ENCODE data around the gene COL4A1.

COL4A1 gene

DNA sequence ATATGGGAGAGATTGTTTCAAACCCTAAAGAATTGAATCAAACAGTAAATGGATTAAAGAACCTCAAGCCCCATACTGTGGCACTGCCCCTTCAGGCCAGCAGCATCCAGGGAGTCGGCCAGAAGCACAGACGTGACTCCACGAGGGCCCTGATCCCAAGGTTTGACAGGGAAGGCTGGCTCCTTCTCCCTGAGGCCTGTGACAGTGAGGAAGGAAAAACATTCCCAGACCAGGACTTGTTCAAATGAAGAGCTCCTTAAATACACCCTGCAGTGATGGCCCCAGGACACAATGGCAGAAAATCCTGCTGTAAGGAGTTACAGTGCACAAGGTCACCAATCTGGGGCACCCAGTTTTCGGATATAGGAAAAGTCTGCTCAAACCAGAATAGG is 91.0 kb downstream of the COL4A1 start:
- TF ChIP-seq, protein P1, sequence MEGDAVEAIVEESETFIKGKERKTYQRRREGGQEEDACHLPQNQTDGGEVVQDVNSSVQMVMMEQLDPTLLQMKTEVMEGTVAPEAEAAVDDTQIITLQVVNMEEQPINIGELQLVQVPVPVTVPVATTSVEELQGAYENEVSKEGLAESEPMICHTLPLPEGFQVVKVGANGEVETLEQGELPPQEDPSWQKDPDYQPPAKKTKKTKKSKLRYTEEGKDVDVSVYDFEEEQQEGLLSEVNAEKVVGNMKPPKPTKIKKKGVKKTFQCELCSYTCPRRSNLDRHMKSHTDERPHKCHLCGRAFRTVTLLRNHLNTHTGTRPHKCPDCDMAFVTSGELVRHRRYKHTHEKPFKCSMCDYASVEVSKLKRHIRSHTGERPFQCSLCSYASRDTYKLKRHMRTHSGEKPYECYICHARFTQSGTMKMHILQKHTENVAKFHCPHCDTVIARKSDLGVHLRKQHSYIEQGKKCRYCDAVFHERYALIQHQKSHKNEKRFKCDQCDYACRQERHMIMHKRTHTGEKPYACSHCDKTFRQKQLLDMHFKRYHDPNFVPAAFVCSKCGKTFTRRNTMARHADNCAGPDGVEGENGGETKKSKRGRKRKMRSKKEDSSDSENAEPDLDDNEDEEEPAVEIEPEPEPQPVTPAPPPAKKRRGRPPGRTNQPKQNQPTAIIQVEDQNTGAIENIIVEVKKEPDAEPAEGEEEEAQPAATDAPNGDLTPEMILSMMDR (conservative IDR thresholded peaks at IDR 0.05) = no peak
- H3K27ac ChIP-seq = no peak overlapping the region

DNA sequence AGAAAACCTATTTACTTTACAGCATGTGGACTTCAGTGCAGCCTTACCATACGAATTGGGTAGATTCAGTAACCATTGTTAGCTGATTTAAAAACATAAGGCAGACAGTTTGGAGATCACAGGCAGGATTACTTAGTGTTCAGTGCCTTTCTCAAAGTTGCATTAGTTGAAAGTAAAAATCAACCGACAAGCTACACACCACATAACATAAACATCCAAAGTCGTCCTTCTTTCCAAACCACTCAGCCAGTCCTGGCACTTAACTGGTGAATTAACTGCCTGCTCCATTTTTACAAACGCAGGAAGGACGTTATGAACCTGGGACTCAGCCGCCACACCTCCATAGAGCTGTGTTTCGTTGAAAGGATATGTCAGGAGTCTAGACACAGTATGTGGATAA is 91.4 kb downstream of the COL4A1 start:
- H3K27ac ChIP-seq = no peak overlapping the region
- TF ChIP-seq, protein P1 (conservative IDR thresholded peaks at IDR 0.05) = no peak

DNA sequence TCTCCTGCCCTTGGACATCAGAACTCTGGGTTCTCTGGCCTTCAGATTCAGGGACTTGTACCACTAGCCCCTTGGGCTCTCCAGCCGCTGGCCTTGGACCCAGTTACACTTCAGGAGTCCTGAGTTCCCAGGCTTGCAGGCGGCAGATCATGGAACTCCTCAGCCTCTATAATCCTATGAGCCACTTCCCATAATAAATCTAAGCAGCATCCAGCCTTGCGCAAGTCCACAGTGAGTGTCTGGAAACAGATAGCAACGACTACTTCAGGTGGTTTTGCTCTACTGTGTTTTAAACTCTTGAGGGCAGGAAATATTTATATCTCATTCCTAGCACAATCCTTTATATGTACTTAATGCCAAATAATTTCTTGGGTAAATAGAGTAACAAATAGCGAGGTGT is 92.3 kb downstream of the COL4A1 start:
- TF ChIP-seq, protein P1 (conservative IDR thresholded peaks at IDR 0.05) = no peak
- H3K27ac ChIP-seq = no peak overlapping the region

DNA sequence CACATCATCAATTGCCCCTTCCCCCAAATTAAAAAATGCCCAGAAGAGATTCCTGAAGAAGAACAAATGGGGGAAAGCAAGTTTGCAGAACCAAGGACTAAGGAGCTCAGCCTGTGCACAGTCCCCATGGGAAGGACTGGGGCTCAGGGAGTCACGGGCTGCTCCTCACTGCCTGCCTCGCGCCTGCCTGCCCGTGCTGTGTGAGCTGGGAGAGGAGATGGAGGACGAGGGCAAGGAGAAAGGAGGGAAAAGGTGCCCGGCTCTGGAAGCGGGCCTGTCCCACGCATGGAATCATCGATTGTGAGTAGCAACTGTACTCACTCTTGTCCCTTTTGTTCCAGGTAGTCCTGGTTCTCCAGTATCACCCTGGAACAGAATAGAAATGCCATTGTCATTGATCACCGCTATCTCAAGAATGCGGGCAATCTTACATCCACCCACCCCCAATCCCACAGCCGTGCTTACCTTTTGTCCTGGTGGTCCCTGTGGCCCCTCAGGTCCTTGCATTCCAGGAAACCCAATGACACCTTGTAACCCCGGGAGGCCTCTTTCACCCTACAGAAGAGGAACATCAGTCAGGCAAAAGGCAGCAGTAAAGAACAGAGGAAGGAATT is 93.4 kb downstream of the COL4A1 start:
- TF ChIP-seq, protein P1 (conservative IDR thresholded peaks at IDR 0.05) = no peak

DNA sequence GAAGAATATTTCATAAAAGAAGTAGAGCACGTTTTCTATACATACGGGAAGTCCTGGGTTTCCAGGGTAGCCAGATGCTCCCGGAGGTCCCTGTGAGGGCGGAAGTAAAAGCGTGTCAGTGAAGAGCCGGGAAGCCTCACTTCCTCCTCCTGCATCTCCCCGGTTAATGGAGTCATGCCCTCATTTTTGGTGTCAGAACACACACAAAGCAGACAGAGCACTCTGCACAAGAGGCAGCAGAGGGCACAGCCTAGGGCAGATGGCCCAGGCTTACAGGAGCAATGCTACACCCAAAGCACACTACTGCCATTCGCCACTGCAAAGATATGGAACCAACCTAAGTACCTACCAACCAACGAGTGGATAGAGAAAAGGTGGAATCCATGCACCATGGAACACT is 94.4 kb downstream of the COL4A1 start:
- TF ChIP-seq, protein P1 (conservative IDR thresholded peaks at IDR 0.05) = no peak
- no peak overlapping the region for H3K27ac ChIP-seq

More for the DNA sequence above, 93.4 kb downstream of the COL4A1 start:
- no peak overlapping the region for H3K27ac ChIP-seq

DNA sequence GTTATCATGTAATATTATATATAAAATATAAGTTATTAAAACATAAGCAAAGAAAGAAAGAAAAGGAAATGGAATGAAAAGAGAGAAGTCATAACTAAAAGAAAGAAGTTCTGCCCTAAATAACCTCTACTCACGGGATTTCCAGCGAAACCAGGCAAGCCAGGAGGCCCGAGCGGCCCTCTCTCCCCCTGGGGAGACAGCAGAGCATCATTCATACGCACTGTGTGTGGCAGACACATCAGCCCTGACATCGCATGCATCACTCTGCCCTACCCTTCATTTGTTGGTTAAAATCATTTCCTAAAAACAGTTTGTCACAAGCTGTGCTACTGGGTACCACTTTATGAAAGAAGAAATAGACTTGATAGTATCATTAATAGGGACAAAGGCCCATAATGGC is 95.2 kb downstream of the COL4A1 start:
- H3K27ac ChIP-seq = no peak overlapping the region
- TF ChIP-seq, protein P1 (conservative IDR thresholded peaks at IDR 0.05) = no peak

DNA sequence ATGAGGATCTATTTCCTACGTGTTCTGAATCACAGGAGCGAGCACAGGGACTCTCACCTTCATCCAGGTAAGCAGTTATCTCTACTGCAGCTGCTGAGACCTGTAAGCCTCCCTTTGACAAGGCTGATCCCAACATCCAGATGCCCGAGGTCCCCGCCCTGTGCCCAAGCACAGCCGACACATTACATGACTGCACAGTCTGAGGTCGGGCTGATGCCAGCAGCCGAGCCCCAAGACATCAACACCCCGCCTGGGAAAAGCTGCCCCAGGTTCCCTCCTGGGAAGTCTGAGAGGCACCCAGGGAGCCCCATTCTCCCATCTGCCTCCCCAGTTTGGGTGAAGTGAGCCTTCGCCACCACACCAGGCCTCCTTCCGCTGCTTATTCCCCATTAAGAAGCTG is 95.9 kb downstream of the COL4A1 start:
- no peak overlapping the region for H3K27ac ChIP-seq
- TF ChIP-seq, protein P1 (conservative IDR thresholded peaks at IDR 0.05) = no peak

Data from VCaP (cell line).